Measurements from ENCODE around the gene RNF144B.

DNA sequence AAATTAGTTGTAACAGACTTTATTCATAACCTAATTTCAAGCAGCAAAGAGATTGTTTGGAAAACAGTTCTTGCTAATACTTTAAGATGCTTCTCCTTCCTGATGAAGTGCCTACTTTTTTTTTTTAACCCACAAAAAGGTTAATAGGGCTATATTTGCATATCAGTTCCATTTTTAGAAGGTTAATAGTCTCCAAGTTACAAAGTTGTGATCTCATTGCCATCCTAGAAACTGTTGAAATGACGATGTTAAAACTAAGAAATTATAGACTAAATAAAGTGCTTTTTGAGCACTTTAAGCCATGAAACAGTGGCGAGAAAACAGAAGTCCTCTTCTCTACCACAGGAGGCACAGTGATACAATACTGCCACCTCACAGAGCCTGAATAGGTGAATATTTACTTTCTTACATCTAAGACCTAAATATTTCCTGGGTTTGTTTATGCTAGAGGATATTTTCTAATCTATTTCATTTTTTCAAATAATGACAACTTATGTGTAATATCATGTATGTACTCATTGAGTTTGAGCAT, 5.3 kb downstream of the RNF144B start:
- TF ChIP-seq CTCF (IDR thresholded peaks at IDR 0.05 in 8 of 11, conservative IDR thresholded peaks at IDR 0.05 in 3 of 11) = no peak
- TF ChIP-seq POLR2A (IDR thresholded peaks at IDR 0.05) = no peak
- no peak for TF ChIP-seq POLR2AphosphoS5 (IDR thresholded peaks at IDR 0.05)

All from spleen (tissue), 7 donors.